OCI-LY7 (cell line): ENCODE measurements around the gene IER5L. TPM values are rescaled to one million over a fixed set of nuclear protein-coding genes. Genes with fewer than 3 reads are reported as not detected.
A peak's percentile ranks its signal among the peaks of the same experiment; 100 is the strongest.

Source experiments
- BruUV-seq: library from RNA; stranded (reverse); fragments of 400-500 nt; replicated peaks from 2 replicates; lab custom pipeline; 2021; lab: Mats Ljungman, UMichigan
- CTCF ChIA-PET: fragments of 300-600 bp; sonication (Branson Sonifier 250); formaldehyde crosslinking; loops from one replicate; lab custom pipeline; 2022; ENCODE audit warnings: antibody characterized with exemption; ENCODE audit not compliant: unreplicated experiment; lab: Charles Lee
- POLR2A ChIA-PET: fragments of 300-600 bp; sonication (Branson Sonifier 250); formaldehyde crosslinking; loops from one replicate; lab custom pipeline; 2022; ENCODE audit warnings: antibody characterized with exemption; lab: Charles Lee
- DNase-seq: peaks from one replicate; pipeline ENCODE4 v3.0.0-alpha.2; 2015; ENCODE audit warnings: low spot score
- H2AFZ ChIP-seq: fragments of 200-600 bp; sonication (generic), shearing (Covaris generic); 2 replicates; pipeline ENCODE4 v1.6.1; 2014; ENCODE audit warnings: mild to moderate bottlenecking, antibody characterized with exemption, low read length, moderate library complexity
- H3K27ac ChIP-seq: fragments of 200-600 bp; sonication (generic); 2 replicates; pipeline ENCODE4 v1.5.1; 2014; ENCODE audit warnings: mixed run types, low read depth, mild to moderate bottlenecking, moderate library complexity, low read length, inconsistent platforms; ENCODE audit not compliant: poor library complexity, severe bottlenecking
- H3K36me3 ChIP-seq: fragments of 200-600 bp; sonication (generic); 2 replicates; pipeline ENCODE4 v1.6.1; 2014; ENCODE audit warnings: mild to moderate bottlenecking, antibody characterized with exemption, low read length, moderate library complexity, mixed read lengths; ENCODE audit not compliant: insufficient read depth
- H3K4me1 ChIP-seq: fragments of 200-600 bp; sonication (generic); 2 replicates; pipeline ENCODE4 v1.5.1; 2014; ENCODE audit warnings: mild to moderate bottlenecking, low read length; ENCODE audit not compliant: insufficient read depth, poor library complexity, severe bottlenecking
- H3K4me2 ChIP-seq: fragments of 200-600 bp; sonication (generic); 2 replicates; pipeline ENCODE4 v1.6.1; 2014; ENCODE audit warnings: mild to moderate bottlenecking, low read length
- H3K4me3 ChIP-seq: fragments of 200-600 bp; sonication (generic); 2 replicates; pipeline ENCODE4 v1.5.1; 2014; ENCODE audit warnings: mild to moderate bottlenecking, low read depth, low read length; ENCODE audit not compliant: poor library complexity, severe bottlenecking
- H3K79me2 ChIP-seq: fragments of 200-600 bp; sonication (generic); 2 replicates; pipeline ENCODE4 v1.6.1; 2016; ENCODE audit warnings: low read depth, mild to moderate bottlenecking, low read length, moderate library complexity, mixed read lengths; ENCODE audit not compliant: insufficient read depth
- H3K9me2 ChIP-seq: fragments of 200-600 bp; sonication (generic); 2 replicates; pipeline ENCODE4 v1.6.1; 2016; ENCODE audit warnings: mild to moderate bottlenecking, low read length, mixed read lengths; ENCODE audit not compliant: insufficient read depth
- H3K9me3 ChIP-seq: fragments of 200-600 bp; sonication (generic); 2 replicates; pipeline ENCODE4 v1.6.1; 2014; ENCODE audit warnings: mild to moderate bottlenecking, mixed run types, low read length, mixed read lengths
- H4K20me1 ChIP-seq: fragments of 200-600 bp; sonication (generic); 2 replicates; pipeline ENCODE4 v1.6.1; 2014; ENCODE audit warnings: mild to moderate bottlenecking, antibody characterized with exemption, low read length, moderate library complexity, mixed read lengths; ENCODE audit not compliant: insufficient read depth
- CTCF ChIP-seq: fragments of 200-600 bp; sonication (generic); conservative IDR thresholded peaks from 2 replicates; pipeline ENCODE4 v1.5.1; 2014; ENCODE audit warnings: mild to moderate bottlenecking, antibody characterized with exemption, low read length, moderate library complexity, mixed read lengths
- EZH2phosphoT487 ChIP-seq: fragments of 200-600 bp; sonication (generic); IDR thresholded peaks from 2 replicates; pipeline ENCODE4 v1.6.1; 2018; ENCODE audit warnings: low read depth, borderline replicate concordance, mild to moderate bottlenecking, mixed run types, antibody characterized with exemption, low read length, moderate library complexity, mixed read lengths
- intact Hi-C: fragments of 100-400 bp; cut with micrococcal nuclease; formaldehyde crosslinking; loops from one replicate; pipeline ENCODE4 v1.10.0; 2022; ENCODE audit not compliant: unreplicated experiment
- total RNA-seq, 2 experiments: library from RNA; depleted of rRNA in 1 of 2; stranded (reverse); fragments of >200 nt in 1 of 2; shearing (Covaris generic) in 1 of 2; gene quantifications; 2 replicates each; pipeline ENCODE4 v1.2.3, GENCODE V29; 2014 to 2022

The IER5L gene
- total RNA-seq, 2 experiments from 2014 or later = 2.8 to 21.2 TPM

- no peaks in the 10 kb centered on the region for H3K79me2 ChIP-seq
- H3K4me1 ChIP-seq = peaks cover 10% of the 10 kb centered on the region
- H2AFZ ChIP-seq = peak overlapping the region; percentile 65
- BruUV-seq = no TSS peak
- no peak overlapping the region for H3K27ac ChIP-seq
- H3K9me2 ChIP-seq = no peaks in the 10 kb centered on the region
- intact Hi-C loops = no loop called here
- ChIA-PET CTCF (no interaction called here), POLR2A (no interaction called here)
- no peaks in the 10 kb centered on the region for H3K36me3 ChIP-seq
- peak; percentile 42 for DNase-seq
- TF ChIP-seq EZH2phosphoT487 (no peak), CTCF (no peak)
- no peaks in the 10 kb centered on the region for H4K20me1 ChIP-seq
- H3K9me3 ChIP-seq = no peaks in the 10 kb centered on the region
- H3K4me3 ChIP-seq = no peak overlapping the region
- H3K4me2 ChIP-seq = no peak overlapping the region; the same call in 1 of the 2 replicates
These were observed 30.4 kb upstream of the IER5L start for GRCh38 chr9:129208207-129209032.

GRCh38 chr9:129206905-129207304 is 28.8 kb upstream of the IER5L start:
- Histone ChIP-seq H3K4me2 (no peak overlapping the region), H3K79me2 (no peaks in the 10 kb centered on the region), H3K9me3 (no peaks in the 10 kb centered on the region), H3K4me3 (no peak overlapping the region), H3K9me2 (no peaks in the 10 kb centered on the region), H3K36me3 (no peaks in the 10 kb centered on the region), H2AFZ (no peak overlapping the region), H4K20me1 (no peaks in the 10 kb centered on the region), H3K4me1 (peaks cover 10% of the 10 kb centered on the region), H3K27ac (no peak overlapping the region)
- intact Hi-C loops = no loop called here
- TF ChIP-seq CTCF = no peak
- no peak for TF ChIP-seq EZH2phosphoT487
- no peak for DNase-seq
- POLR2A ChIA-PET = no interaction called here
- CTCF ChIA-PET = no interaction called here
- BruUV-seq = no TSS peak

GRCh38 chr9:129206401-129206800 is 28.3 kb upstream of the IER5L start:
- Histone ChIP-seq H3K9me2 (no peaks in the 10 kb centered on the region), H3K9me3 (no peaks in the 10 kb centered on the region), H3K79me2 (no peaks in the 10 kb centered on the region), H3K4me1 (peaks cover 10% of the 10 kb centered on the region), H2AFZ (no peak overlapping the region), H3K36me3 (no peaks in the 10 kb centered on the region), H4K20me1 (no peaks in the 10 kb centered on the region), H3K4me3 (no peak overlapping the region), H3K4me2 (no peak overlapping the region), H3K27ac (no peak overlapping the region)
- DNase-seq = no peak
- no TSS peak for BruUV-seq
- intact Hi-C loops = no loop called here
- CTCF ChIA-PET = no interaction called here
- POLR2A ChIA-PET = no interaction called here
- TF ChIP-seq CTCF (no peak), EZH2phosphoT487 (no peak)
